ENCODE results near the gene ZMIZ1. TPM values are rescaled to one million over a fixed set of nuclear protein-coding genes. Genes with fewer than 3 reads are reported as not detected.

ZMIZ1 gene
- total RNA-seq, 1 experiment from 2014 or later = 34.2 TPM

DNA sequence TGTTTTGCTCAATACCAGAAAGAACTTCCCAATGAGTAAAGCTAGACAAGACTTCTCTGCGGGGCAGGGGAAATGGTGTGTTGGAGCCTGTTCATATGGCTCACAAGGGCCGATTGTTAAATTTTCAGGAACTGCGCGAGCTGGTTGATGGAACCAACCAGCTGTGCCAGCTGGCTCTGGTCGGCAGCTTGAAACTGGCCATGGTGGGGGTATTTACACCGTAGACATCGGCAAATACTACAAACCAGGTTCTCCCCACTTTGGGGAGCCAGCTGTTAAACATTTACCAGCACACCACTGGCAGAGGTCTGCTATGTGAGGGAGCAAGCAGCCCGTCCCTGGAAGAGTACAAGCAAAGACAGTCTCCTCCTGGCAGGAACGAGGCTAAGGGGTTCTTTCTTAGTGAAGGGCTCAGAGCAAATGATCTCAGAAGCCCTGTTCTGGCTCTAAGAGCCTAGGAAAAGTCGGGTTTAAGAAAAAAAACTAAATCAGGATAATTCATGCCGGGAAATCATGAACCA is 8.8 kb upstream of the ZMIZ1 start:
- no peak for DNase-seq (ENCODE audit: low read depth, low spot score)
- no peaks in the 10 kb centered on the region for H3K9me3 ChIP-seq (ENCODE audit: control insufficient read depth, insufficient read depth, low read depth, low read length)
- H3K36me3 ChIP-seq (ENCODE audit: control insufficient read depth, insufficient read depth, low read length) = no peaks in the 10 kb centered on the region
- no peaks in the 10 kb centered on the region for H3K27me3 ChIP-seq (ENCODE audit: control insufficient read depth, insufficient read depth, low read length)
- H3K4me3 ChIP-seq (ENCODE audit: low read depth in 2 of 2, low read length in 2 of 2) = no peak overlapping the region
- intact Hi-C loops (cut with micrococcal nuclease; ENCODE audit: unreplicated experiment) = no loop called here
- ChIA-PET CTCF (no interaction called here), POLR2A (no interaction called here)
- ATAC-seq = no peak
- no peak for TF ChIP-seq POLR2AphosphoS5 (IDR thresholded peaks at IDR 0.05; ENCODE audit: low read depth, low read length)
- TF ChIP-seq SIN3A (IDR thresholded peaks at IDR 0.05; ENCODE audit: borderline replicate concordance, insufficient read depth, low read depth, low read length) = no peak
- no peak for TF ChIP-seq TCF7L2 (IDR thresholded peaks at IDR 0.05; ENCODE audit: low read depth, low read length)
- TF ChIP-seq, protein P1, sequence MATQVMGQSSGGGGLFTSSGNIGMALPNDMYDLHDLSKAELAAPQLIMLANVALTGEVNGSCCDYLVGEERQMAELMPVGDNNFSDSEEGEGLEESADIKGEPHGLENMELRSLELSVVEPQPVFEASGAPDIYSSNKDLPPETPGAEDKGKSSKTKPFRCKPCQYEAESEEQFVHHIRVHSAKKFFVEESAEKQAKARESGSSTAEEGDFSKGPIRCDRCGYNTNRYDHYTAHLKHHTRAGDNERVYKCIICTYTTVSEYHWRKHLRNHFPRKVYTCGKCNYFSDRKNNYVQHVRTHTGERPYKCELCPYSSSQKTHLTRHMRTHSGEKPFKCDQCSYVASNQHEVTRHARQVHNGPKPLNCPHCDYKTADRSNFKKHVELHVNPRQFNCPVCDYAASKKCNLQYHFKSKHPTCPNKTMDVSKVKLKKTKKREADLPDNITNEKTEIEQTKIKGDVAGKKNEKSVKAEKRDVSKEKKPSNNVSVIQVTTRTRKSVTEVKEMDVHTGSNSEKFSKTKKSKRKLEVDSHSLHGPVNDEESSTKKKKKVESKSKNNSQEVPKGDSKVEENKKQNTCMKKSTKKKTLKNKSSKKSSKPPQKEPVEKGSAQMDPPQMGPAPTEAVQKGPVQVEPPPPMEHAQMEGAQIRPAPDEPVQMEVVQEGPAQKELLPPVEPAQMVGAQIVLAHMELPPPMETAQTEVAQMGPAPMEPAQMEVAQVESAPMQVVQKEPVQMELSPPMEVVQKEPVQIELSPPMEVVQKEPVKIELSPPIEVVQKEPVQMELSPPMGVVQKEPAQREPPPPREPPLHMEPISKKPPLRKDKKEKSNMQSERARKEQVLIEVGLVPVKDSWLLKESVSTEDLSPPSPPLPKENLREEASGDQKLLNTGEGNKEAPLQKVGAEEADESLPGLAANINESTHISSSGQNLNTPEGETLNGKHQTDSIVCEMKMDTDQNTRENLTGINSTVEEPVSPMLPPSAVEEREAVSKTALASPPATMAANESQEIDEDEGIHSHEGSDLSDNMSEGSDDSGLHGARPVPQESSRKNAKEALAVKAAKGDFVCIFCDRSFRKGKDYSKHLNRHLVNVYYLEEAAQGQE (IDR thresholded peaks at IDR 0.05; ENCODE audit: insufficient read depth in 1 of 2, low read depth in 2 of 2, low read length in 1 of 2) = no peak
- TF ChIP-seq, protein P2, sequence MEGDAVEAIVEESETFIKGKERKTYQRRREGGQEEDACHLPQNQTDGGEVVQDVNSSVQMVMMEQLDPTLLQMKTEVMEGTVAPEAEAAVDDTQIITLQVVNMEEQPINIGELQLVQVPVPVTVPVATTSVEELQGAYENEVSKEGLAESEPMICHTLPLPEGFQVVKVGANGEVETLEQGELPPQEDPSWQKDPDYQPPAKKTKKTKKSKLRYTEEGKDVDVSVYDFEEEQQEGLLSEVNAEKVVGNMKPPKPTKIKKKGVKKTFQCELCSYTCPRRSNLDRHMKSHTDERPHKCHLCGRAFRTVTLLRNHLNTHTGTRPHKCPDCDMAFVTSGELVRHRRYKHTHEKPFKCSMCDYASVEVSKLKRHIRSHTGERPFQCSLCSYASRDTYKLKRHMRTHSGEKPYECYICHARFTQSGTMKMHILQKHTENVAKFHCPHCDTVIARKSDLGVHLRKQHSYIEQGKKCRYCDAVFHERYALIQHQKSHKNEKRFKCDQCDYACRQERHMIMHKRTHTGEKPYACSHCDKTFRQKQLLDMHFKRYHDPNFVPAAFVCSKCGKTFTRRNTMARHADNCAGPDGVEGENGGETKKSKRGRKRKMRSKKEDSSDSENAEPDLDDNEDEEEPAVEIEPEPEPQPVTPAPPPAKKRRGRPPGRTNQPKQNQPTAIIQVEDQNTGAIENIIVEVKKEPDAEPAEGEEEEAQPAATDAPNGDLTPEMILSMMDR (IDR thresholded peaks at IDR 0.05) = no peak
- H3K27ac ChIP-seq (ENCODE audit: low read length) = no peak overlapping the region
- in situ Hi-C loops (cut with HindIII; ENCODE audit: low pct_unique_long_range_greater_than_20kb, low sequenced_read_pairs) = no loop called here
- H3K4me1 ChIP-seq (ENCODE audit: control insufficient read depth, insufficient read depth, low read length) = no peaks in the 10 kb centered on the region
- BruUV-seq (replicated peaks) = no TSS peak

DNA sequence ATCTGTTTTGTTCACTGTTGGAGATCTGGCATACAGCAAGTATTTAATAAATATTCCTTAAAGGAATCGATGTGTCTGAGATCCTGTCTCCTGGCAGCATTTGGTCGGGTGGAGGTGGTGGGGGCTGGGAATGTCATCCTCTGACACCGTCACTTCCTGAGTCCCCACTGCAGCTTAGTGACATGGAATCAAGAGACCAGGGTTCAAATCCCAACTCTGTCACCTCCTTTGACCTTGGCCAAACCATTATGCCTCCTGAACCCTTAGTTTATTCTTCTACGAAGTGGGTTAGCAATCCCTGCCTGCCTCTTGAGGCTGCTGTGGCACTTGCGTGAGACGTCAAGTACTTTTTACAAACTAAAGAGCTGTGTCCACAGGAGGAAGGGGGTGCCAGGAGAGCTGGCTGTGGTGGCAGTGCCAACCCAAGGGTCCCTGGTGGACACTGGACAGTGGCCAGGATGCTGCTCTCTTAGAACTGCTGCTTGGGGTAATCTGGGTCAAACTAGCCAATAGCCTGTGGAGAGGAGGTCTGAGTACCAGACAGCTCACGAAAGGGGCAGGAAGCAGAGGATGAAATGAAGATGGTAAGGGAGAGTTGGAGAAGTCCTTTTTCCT is 8.0 kb upstream of the ZMIZ1 start:
- TF ChIP-seq, protein P1 (IDR thresholded peaks at IDR 0.05; ENCODE audit: insufficient read depth in 1 of 2, low read depth in 2 of 2, low read length in 1 of 2) = no peak
- TF ChIP-seq POLR2AphosphoS5 (IDR thresholded peaks at IDR 0.05; ENCODE audit: low read depth, low read length) (no peak), TCF7L2 (IDR thresholded peaks at IDR 0.05; ENCODE audit: low read depth, low read length) (no peak), SIN3A (IDR thresholded peaks at IDR 0.05; ENCODE audit: borderline replicate concordance, insufficient read depth, low read depth, low read length) (no peak)
- TF ChIP-seq, protein P2 (IDR thresholded peaks at IDR 0.05) = no peak
- intact Hi-C loops (cut with micrococcal nuclease; ENCODE audit: unreplicated experiment) (no loop called here), in situ Hi-C loops (cut with HindIII; ENCODE audit: low pct_unique_long_range_greater_than_20kb, low sequenced_read_pairs) (no loop called here)
- Histone ChIP-seq H3K27me3 (ENCODE audit: control insufficient read depth, insufficient read depth, low read length) (no peaks in the 10 kb centered on the region), H3K36me3 (ENCODE audit: control insufficient read depth, insufficient read depth, low read length) (no peaks in the 10 kb centered on the region), H3K4me1 (ENCODE audit: control insufficient read depth, insufficient read depth, low read length) (no peaks in the 10 kb centered on the region), H3K27ac (ENCODE audit: low read length) (no peak overlapping the region), H3K9me3 (ENCODE audit: control insufficient read depth, insufficient read depth, low read depth, low read length) (no peaks in the 10 kb centered on the region), H3K4me3 (ENCODE audit: low read depth in 2 of 2, low read length in 2 of 2) (no peak overlapping the region)
- no peak for DNase-seq (ENCODE audit: low read depth, low spot score)
- CTCF ChIA-PET = no interaction called here
- POLR2A ChIA-PET = no interaction called here
- BruUV-seq (replicated peaks) = no TSS peak
- ATAC-seq = no peak
